NT2/D1 (cell line): ENCODE measurements around the gene GMPR2.

Experiments used
- SUZ12 ChIP-seq: IDR thresholded peaks from 2 replicates; pipeline ENCODE4 v1.6.1; 2011; ENCODE audit not compliant: insufficient read length, insufficient read depth; ENCODE audit errors: extremely low read depth
- YY1 ChIP-seq: IDR thresholded peaks from 2 replicates; pipeline ENCODE4 v1.6.1; 2011; ENCODE audit not compliant: insufficient read length, insufficient read depth
- ZNF274 ChIP-seq: IDR thresholded peaks from 2 replicates; pipeline ENCODE4 v1.6.1; 2011; ENCODE audit warnings: mild to moderate bottlenecking, low read depth, low read length

GRCh38 chr14:24278424-24278823 lies 45.7 kb downstream of the GMPR2 start:
- TF ChIP-seq ZNF274 (no peak), SUZ12 (no peak), YY1 (no peak)
